GM18498 (cell line): Measurements from ENCODE around the gene REEP1.

ENCODE experiments used
- ATAC-seq: cut with Tn5 transposase; IDR thresholded peaks from one replicate; pipeline ENCODE4 v1.9.1; 2021; ENCODE audit warnings: mild to moderate bottlenecking, moderate library complexity; ENCODE audit not compliant: unreplicated experiment

REEP1 gene

GRCh38 chr2:86337244-86337835, at the start of gene REEP1:
REEP1 (minus strand) TSS chr2:86337626; CDS start chr2:86337510, 116 bp downstream.
- no peak for ATAC-seq

DNA sequence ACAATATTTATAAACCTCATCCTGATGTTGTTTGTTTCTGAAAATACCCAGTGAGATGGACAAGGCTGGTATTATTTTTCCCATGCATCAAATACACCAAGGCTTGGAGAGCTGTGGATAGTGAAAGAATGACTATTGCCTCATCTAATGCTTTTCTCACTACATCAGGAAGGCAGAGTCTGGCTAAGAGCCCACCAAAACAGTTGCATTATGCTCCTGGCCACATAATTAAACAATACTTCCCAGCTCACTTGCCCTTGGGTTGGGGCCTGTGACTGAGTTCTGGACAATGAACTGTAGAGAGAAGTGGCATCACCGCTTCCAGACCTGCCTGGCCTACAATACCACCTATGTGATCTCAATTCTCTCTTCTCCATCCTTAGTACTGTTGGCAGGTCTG, 46.4 kb upstream of the REEP1 start:
- no peak for ATAC-seq

DNA sequence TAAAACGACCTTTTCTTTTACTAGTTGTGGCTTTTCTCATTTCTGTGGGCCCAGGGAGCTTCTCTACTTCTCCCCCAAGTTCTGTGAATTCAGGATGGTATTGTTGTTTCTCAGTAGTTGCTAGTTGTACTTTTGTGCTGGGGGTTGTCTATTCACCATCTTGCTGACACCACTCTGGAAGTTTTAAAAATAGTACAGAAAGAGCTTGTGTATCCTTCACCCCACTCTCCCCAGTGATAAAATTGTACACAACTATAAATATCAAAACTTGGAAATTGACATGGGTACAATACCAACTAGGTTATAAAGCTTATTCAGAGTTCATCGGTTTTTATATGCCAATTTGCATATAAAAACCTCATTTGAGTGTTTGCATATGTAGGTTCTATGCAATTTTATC, 45.3 kb upstream of the REEP1 start:
- no peak for ATAC-seq

- ATAC-seq, result no peak
These were observed 44.7 kb upstream of the REEP1 start for GRCh38 chr2:86382108-86382507.

GRCh38 chr2:86378469-86378868, 41.0 kb upstream of the REEP1 start:
- no peak for ATAC-seq

DNA sequence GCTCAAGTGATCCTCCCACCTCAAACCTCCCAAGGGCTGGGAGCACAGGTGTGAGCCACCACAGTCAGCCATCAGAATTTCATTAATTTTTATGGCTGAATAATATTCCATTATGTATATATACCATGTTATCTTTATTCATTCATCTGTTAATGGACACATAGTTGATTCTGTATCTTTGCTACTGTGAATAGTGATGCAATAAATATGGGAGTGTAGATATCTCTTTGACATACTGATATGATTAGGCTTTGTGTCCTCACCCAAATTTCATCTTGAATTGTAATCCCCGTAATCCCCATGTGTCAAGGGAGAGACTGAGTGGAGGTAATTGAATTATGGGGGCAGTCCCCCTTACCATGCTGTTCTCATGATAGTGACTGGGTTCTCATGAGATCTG, 38.2 kb upstream of the REEP1 start:
- ATAC-seq, result no peak

GRCh38 chr2:86372641-86373502, 35.4 kb upstream of the REEP1 start:
- ATAC-seq, result no peak

DNA sequence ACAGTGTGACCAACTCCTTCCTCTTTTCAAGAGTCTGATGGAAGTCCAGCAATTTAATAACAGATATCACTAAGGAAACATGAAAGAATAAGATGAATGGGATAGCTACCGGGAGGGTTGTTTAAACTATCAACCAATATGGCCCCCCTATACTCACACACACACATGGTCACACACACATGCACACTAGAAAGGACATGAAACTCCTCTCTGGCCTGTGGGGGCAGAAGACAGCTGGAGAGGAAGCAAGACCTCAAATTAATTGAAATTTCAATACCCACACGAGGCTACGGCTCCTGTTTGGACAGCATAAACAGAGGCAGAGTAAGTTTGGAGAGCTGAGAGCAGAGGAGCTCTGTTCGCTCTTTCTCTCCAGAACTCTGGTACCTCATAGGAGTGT, 34.7 kb upstream of the REEP1 start:
- no peak for ATAC-seq

GRCh38 chr2:86371527-86371926, 34.1 kb upstream of the REEP1 start:
- ATAC-seq, result no peak

GRCh38 chr2:86370579-86370978, 33.2 kb upstream of the REEP1 start:
- ATAC-seq, result no peak

DNA sequence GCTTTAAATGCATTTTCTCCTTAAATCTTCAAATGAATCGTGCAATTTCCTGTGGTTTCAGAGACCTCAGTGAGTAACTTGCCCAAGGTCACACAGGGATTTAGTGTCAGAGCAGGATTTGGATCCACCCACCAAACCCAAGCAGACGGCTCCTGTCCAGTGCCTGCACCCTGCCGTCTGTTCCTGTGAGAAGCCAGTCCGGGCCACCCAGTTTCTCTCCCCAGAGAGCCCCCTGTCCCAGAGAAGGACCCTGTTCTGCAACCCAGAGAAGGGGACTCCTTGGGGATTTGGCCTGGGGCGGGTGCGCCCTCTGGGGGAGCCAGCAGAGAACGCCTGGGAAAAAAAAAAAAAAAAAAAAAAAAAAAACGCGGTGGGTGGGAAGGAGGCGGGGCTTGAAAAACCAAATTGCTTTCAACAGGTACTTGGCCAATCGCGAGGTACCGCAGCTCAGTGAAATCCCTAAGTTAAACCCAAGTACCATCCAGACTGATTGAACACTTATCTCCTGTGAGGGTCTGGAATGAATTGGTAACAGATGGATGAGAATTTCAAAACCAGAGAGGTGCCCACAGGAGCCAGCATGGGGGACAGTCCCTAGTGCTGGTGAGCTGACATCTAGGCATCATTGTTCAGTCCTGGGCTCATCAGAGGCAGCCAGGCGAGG, 30.9 kb upstream of the REEP1 start:
- ATAC-seq, result no peak

DNA sequence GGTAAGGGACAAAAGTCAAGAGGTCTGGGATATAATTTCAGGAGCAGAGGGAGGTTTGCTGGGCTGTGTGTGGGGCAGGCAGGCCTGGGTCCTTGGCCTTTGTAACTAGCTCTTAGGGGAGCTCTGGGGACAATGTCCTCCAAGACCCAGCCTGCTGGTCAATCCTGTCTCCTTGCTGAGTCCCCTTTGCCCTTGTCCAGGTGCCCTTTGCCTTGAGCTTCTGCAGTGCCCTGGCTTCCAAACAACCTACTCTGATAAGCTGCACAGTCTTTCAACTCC, 30.0 kb upstream of the REEP1 start:
- ATAC-seq, result no peak

DNA sequence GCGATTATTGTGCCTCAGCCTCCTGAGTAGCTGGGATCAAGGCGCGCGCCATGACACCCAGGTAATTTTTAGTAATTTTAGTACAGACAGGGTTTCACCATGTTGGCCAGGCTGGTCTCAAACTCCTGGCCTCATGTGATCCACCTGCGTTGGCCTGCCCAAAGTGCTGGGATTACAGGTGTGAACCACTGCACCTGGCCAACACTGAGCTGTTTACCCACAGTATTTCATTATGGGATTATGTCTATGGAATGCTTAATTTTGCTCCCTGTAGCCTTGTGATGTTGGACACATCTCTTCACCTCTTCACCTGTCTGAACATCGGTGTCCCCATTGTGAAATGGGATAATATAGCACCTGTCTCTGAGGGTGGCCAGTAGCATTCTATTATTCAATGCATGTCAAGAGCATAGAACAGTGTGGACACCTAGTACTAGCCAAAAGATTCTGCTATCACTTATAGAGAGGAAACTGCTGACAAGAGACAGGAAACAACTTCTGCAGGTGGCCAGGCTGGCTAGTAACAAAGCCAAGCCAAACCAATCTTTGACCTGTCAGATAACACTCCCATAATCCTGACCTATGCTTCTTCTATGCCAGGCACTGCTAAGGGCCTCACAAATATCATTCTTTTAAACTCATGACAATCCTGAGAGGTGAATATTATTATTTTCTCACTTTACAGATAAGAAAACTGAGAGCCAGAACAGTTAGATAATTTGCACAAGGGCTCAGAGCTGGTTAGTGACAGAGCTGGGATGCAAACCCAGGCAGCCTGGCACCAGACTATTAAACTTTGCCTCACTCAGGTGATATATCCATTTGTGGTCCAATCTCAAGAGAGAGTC, 29.4 kb upstream of the REEP1 start:
- no peak for ATAC-seq

DNA sequence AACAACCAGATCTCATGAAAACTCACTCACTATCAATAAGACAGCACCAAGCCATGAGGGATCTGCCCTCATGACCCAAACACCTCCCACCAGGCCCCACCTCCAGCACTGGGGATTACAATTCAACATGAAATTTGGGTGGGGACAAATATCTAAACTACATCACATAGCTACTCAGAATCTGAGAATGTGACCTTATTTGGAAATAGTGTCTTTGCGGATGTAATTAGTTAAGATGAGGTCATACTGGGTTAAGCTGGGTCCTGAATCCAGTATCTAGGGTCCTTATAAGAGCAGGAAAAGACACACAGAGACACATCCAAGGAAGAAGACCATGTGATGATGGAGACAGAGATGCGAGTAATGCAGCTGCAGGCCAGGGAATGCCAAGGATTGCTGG, 27.5 kb upstream of the REEP1 start:
- ATAC-seq, result no peak

DNA sequence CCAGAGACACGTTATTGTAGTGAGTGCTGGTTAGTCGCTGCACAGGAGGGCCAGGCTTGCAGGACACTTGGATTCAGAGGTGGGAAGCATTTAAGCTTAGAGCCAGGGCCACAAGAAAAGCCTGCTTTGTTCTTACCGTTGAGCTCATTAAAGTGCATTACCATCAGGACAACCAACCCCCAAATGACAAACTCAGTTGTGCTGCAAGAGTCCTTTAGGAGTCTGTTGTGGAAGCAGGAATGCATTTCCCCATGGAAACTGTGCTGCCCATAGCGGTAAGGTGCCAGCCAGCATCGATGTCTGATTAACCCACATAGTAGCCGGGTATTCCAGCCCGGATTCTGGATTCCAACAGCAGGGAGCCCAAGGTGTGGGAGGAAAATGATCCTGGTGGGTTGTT, 23.4 kb upstream of the REEP1 start:
- ATAC-seq, result no peak

DNA sequence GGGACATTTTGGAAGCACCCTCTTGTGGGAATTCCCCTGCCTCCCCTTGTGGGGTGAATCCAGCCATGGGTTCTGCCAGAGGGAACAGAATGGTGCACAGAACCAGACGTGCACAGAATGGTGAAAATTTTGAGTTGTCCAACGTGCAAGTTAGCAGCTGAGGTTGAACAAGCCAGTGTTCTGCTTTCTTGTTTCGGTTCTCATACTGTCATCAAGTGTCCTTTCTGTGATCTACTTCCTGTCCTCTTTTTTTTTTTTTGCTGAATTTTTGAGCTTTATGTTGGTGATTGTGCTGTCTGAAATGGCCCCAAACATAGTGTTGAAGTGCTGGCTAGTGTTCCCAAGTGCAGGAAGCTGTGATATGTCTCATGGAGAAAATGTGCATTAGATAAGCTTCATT, 21.5 kb upstream of the REEP1 start:
- ATAC-seq, result peak; percentile 90

DNA sequence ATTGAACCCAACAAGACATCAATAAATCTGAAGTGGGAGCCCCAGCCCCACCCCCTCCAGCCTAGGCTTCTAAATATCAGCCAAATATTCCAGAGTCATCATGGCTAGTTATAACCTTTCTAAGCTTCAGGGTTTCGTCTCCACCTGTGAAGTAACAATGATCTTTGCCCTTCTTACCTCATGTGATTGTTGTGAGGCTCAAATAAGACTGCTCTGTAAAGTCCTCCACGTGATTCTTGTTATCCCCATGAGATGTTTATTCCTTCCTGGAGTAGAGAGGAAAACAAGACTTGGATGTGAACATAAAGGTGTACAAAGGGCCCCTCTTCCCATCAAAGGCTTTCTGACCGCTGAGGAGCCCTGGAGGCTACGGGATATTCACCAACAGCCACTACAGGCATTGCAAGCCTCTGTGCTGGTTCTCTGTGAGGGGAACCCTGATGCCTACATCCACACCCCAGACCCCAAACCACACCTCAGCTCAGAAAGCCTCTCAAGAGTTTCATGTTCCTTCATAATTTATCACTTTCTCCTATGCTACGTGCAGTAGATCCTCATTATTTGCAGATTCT, 20.1 kb upstream of the REEP1 start:
- no peak for ATAC-seq

DNA sequence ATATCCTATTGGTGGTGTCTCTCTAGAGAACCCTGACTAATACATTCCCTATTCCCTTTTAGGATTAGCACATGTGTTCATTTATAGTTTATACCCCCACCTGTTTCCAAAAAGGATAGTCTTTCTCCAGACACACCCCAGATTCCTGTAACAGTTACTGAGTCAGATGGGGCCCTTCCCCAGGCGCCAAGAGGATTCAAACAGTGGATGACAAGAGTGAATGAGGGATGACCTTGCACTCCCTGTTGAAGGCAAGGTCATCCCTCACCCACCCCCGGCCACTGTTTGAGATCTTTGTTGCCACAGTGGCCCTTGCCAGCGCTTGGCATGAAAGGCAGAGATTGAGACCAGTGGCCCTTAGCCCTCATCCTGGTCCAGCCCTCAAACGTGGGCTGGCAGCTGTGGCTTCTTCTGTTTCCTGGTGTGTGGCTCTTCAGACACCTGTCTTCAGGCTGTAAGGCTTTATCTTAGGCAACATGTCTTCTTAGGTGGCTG, 15.3 kb upstream of the REEP1 start:
- ATAC-seq, result no peak

- ATAC-seq, result no peak
These were observed 14.8 kb upstream of the REEP1 start for GRCh38 chr2:86352137-86352726.

- ATAC-seq, result no peak
These were observed 13.3 kb upstream of the REEP1 start for GRCh38 chr2:86350751-86351150.
